GM19099 (cell line): ENCODE results near the gene MTPN.

Source experiments
- POLR2A ChIP-seq: IDR thresholded peaks from 3 replicates; pipeline ENCODE4 v1.6.1; 2011; ENCODE audit warnings: low read depth; ENCODE audit not compliant: insufficient read length; ENCODE audit errors: extremely low read depth

The MTPN gene

GRCh38 chr7:135899458-135900064, 77.6 kb downstream of the MTPN start:
- TF ChIP-seq POLR2A: no peak

- TF ChIP-seq POLR2A: no peak
Observed at GRCh38 chr7:135898226-135898625, 78.9 kb downstream of the MTPN start.

GRCh38 chr7:135894816-135895215, 82.3 kb downstream of the MTPN start:
- no peak for TF ChIP-seq POLR2A

DNA sequence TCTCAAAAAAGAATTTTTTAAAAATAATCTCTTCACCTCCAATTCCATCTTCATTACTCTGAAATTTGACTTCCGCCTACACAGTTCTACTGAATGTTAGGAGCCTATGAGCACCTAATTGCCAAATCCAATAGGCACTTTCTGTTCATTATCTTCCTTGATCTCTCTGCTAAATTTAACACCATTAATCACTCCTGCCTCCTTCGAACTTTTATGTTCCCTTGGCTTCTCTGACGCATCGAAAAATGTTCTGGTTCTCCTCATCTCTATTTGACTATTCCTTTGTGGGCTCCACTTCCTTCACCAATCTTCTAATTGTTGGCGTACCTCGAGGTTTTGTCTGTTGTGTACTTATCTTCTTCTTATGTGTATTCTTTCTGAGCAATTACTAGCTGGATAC, 87.3 kb downstream of the MTPN start:
- no peak for TF ChIP-seq POLR2A

DNA sequence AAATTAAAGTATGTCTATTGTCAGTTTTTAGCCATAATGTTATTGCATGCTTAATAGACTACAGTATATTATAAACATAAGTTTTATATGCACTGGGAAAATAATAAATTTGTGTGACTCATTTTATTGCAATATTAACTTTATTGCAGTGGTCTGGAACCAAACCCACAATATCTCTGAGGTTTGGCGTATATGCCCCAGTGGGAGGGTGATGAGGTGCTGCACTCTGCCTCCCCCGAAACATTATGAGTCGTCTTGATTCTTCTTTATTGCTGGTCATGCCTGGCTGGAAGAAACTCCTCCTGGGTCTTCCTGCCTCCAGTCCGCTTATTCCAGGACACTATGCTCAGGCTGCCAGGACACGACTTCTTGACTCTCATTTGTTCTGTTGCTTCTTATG, 88.4 kb downstream of the MTPN start:
- no peak for TF ChIP-seq POLR2A

- TF ChIP-seq POLR2A: no peak
Observed at GRCh38 chr7:135886345-135887132, 90.6 kb downstream of the MTPN start.

DNA sequence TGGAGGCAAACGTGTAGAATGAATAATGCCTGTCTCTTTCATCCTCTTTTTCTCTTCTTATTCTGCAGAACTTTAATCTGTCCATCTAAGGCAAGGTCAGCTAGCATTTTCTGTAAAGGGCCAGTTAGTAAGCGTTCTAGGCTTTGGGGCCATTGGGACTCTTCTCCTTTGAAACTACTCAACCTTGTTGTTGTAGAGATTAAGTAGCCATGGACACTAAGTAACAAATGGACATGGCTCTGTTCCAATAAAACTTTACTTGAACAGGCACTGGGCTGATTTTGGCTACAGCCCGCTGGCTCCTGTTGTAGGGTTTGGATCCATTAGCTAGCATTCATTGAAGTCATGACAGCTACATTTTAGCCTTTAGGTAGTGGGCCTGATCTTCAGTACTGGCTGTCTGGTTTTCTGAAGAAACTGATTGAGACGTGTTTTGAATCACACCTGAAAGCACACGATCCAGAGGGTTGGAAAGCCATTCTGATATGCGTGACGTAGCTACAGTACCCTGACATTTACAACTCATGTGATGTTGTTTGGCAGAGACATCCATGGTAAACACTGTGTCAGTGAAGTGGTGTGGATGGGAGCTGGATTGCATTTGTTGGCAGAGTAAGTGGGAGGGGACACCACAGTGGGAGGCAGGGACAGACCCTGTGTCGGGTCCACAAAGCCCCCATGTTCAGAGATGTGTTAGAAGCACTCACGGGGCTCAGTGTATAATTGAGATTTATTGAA, 92.5 kb downstream of the MTPN start:
- no peak for TF ChIP-seq POLR2A

DNA sequence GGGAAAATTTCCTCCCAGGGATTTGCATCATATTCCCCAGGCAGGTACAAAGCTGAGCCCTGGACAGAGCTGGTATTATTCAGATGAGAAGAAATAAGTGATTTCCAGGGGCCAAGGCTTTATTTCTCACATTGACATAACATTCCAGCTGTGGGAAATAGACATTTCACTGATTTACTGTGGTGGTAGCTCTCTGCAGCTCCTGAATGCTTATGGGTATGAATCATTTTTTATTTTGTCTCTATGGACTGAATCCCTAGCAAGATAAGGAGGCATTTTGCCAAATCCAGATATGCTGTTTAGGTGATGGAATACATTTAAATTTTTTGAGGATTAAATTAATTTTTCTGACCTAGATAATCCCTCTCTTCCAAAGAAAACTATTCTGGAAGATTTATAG, 97.9 kb downstream of the MTPN start:
- TF ChIP-seq POLR2A: no peak

- TF ChIP-seq POLR2A: no peak
Observed at GRCh38 chr7:135878284-135878683, 98.9 kb downstream of the MTPN start.

GRCh38 chr7:135877805-135878204, 99.4 kb downstream of the MTPN start:
- no peak for TF ChIP-seq POLR2A
